Erythroblast (primary cell): ENCODE data around the gene TTC28.

Experiments
- GATA1 ChIP-seq: IDR thresholded peaks from 2 replicates; pipeline ENCODE4 v1.6.1; 2011; ENCODE audit warnings: low read depth, mild to moderate bottlenecking, control low read depth, low read length, moderate library complexity
- POLR2A ChIP-seq: IDR thresholded peaks from 2 replicates; pipeline ENCODE4 v1.6.1; 2011; ENCODE audit warnings: mild to moderate bottlenecking, low read length

- TF ChIP-seq POLR2A (no peak), GATA1 (no peak)
Measured at GRCh38 chr22:28544431-28544868, 135.2 kb downstream of the TTC28 start.
